D341Med (cell line): ENCODE results near the gene ZNF334.

Source experiments
- DNase-seq: peaks from one replicate; pipeline ENCODE4 v3.0.0; 2012; ENCODE audit warnings: low spot score

Gene ZNF334

DNA sequence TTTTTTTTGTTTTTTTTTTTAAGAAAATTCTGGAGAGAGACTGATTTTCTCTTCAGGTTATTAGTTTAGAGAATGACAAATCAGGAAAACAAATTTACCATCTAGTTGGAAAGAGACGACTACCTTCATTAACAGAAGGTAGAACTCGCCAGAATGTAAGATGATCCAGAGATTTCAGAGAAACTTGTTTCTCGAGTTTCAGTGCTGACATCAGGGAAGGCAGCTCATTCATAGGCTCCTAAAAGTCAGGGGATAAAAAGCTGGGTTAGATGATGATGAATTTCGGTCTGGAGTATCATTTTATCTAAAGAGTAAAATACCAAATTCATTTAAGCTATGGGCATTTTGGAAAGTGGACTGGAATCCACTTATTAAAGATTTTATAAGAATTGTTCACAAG, 27.9 kb downstream of the ZNF334 start:
- no peak for DNase-seq

DNA sequence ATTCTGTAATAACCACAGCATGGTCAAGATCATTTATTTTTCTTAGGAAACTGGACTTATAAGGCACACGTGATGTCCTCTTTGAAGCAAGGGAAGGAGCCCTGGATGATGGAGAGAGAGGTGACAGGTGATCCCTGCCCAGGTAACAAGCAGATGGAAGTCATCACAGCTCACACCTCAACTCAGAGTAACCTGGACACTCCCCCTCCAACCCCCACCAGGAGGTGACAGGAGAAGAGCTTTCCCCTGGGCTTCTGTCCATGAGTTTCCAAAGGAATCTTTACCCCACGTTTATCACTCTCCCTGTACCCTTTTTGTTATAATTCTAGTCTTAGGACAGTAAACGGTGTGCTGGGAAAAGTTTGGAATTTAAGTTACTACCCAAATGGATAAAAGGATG, 28.4 kb downstream of the ZNF334 start:
- DNase-seq, result no peak

DNA sequence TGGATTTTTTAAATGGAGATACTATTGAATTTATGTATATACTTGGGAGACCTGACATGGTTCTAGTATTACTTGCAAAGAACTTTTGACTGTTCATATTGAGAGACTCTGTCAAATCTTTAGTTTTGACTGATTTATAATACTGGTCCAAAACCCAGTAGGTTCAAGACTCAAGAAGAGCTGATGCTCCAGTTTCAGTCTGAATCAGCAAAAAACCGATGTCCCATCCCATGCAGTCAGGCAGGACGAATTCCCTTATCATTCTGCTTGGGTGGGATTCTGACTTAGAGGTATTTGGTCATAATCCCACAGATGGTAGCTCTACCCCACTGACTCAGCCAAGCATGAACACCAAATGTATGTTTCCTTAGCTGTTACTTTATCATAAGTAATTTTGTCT, 29.5 kb downstream of the ZNF334 start:
- no peak for DNase-seq

DNA sequence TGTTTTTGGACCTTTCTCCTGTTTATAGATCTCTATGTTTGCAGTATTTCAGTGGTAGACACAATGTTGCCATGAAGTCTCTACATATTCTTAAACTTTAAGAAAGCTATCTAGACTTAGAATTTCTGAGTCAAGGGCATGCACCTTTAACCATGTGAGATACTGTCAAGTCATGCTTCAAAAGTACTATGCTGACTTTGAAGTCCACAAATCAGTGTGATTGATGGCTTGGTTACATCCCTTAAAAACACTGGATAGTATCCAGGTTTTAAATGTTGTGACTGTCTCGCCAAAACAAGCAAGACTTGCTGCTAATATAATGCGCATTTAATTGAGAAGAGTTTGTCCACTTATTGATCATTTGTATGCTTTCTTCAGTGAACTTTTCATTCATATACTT, 30.5 kb downstream of the ZNF334 start:
- no peak for DNase-seq

DNA sequence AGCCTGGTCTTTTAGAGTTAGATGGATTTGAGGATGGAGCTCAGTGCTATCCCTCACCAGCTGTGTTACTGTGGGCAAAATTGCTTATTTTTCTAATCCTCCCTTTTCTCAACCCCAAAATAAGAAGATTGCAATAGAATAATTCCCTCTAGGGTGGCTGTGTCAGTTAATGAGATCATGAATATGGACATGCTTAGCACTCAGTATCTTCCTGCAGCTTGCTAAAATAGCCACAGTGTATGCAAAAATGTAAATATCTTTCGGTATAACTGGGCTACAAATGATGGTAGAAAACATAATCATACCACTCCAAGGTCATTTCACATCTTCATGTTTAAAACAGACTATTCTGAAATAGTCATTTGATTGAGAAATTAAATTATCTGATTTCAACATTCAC, 35.7 kb downstream of the ZNF334 start:
- no peak for DNase-seq

DNA sequence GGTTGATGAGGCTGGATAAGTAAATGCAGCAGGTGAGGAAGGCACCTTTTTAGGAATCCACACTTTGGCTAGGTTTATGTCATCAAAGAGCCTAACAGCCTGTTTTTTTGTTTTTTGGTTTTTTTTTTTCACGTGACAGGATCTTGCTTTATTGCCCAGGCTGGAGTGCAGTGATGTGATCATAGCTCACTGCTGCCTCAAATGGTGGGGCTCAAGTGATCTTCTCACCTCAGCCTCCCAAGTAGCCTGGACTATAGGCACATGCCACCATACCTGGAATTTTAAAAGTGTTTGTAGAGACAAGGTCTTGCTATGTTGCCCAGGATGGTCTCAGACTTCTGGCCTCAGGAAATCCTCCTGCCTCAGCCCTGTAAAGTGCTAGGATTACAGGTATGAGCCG, 36.1 kb downstream of the ZNF334 start:
- DNase-seq, result no peak

DNA sequence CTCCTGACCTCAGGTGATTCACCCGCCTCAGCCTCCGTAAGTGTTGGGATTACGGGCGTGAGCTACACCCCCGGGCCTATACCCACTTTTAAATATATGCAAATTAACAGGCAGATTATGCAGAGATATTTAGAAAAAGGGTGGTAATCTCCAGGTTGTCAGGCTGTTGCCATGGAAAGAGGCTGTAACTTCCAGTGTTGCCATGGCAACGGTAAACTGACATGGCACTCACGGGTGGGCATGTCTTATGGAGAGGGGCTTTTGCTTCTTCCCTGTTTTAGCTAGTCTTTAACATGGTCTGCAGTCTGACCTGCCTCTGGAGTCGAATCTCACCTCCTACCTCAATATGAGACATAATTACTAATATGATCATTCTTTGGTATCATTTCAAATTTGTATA, 44.9 kb downstream of the ZNF334 start:
- no peak for DNase-seq

DNA sequence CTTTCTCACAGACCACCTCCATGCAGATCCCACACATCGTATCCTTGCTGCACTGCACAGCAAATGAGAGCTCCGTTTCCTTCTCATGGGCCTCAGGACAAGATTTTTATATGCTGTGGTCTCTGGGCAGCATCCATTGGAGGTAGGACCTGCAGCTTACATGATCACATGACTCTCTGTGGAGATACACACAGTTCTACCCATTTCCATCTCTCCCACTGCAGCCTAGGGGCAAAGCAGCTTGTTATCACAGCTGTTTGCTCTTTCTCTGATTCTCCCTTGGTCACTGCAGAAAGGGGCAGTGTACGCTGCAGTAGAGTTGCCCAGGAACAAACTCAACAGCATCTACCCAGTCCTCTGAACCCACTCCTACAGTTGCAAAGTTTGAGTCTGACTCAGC, 48.9 kb downstream of the ZNF334 start:
- no peak for DNase-seq

DNA sequence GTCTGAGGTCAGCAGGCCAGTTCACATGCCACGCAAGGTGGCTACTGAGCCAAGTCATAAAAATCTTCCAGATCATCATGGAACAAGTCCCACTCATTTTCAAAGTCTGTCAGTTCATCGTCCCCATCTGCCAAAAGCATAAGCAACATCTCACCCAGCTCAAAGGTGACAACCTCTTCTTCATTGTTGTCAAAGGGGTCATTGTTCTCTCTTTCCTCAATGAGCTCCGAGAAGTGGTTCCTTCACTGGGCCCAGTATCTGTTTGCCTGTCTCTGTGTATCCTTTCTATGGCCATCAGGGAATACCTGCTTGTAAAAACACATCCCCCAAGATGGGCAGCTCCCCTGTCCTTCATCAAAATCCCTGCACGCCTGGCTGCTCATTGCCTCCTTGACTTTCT, 49.5 kb downstream of the ZNF334 start:
- no peak for DNase-seq

DNA sequence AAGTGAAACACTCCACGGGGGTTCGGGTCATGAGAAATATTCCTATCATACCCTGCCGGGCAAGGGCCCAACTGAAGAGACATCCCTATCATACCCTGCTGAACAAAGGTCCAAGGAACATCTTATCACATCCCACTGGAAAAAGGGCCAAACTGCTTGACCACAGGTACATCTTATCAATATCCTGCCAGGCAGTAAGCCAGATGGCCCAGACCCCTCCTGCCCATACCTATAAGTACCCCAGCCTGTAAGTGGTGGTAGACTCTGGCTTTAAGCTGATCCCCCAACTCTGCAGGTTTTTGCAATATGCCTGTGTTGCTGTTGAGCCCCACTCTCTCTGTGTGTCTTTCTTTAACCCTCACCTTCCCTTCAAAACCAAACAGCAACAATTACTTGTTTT, 51.6 kb downstream of the ZNF334 start:
- no peak for DNase-seq

DNA sequence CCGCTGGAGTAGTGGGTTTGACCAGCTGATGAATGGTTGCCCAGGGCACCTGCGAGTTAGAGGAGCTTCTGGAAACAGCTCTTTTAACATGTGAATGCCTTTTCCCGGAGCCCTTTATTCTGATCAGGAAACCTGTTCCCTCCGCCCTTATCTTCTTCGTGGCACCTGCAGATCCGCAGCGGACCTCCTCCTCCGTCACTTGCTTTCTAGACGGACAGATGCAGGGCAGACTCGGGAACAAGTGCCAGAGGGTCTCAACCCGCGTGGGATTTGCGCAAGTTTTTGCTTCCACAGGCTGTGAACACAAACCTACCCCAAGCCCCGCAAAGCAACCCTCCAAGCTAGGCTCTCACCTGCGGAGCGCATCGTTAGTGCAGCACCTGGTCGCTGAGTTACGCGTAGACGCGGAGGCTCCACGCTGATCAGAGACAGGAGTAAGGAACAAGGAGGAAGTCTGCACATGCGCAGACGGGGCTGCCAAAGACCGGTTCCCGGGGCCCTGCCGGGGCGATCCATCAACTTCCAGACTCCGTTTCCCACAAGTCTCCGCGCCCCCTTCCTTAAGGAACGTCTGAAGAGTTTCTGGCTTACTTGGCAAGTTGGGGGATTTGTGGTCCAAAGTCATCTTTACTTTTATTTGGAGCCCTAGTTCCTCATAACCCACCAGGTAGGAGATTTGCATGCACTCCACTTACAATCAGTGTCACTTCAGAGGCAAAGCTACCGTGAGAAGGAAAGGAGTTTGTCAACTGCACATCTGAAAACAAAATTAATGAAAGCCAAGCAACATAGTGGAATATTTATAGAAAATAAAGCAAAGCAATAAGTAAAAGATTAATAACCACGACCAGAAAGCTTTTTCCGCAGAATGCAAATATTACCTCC, 54.3 kb downstream of the ZNF334 start:
- DNase-seq, result peak; percentile 71

DNA sequence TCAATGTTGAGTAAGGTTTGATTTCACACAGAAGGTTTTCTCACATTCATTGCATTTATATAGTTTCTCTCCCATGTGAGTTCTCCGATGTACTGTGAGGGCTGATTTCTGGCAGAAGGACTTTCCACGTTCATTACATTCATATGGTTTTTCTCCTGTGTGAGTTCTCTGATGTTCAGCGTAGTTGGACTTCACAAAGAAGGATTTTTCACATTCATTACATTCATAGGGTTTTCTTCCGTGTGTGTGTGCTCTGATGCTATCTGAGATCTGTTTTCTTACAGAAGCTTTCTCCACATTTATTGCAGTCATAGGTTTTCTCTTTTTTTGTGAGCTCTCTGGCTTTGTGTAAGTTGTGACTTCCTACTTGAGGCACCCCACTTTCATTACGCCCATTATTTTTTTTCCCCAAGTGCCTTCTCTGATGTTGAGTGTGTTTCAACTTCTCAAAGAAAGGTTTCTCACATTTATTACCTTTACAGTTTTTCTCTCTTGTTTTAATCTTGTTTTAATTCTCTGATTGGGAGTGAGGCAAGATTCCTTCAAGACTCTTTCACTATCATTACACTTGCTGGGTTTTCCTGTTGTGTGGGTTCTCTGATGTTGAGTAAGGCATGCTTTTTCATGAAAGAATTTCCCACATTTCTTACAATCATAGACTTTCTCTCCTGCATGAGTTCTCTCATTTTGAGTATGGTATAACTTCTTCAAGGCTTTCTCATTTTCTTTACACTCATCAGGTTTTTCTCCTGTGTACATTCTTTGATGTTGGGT, 56.9 kb downstream of the ZNF334 start:
- DNase-seq, result no peak

DNA sequence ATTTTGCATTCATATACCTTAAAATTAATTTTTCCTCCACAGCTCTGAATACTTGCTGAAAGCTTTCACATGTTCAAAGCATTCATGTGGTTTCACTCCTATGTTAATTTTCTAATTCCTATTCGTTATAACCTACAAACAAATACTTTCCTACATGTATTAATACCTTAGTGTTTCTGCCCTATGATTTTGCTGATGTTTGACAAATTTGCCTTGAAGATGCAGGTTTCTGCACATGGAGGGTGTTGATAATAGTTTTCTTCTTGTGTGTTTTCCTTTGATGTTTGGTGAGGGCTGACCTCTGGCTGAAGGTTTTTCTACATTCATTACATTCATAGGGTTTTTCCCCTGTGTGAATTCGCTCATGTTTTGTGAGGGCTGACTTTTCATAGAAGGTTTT, 57.6 kb downstream of the ZNF334 start:
- no peak for DNase-seq
